ENCODE data around the gene PAPPA.

GRCh38 chr9:116123171-116123570 is 30.4 kb upstream of the PAPPA start:
- TF ChIP-seq CTCF (IDR thresholded peaks at IDR 0.05) (no peak), POLR2A (IDR thresholded peaks at IDR 0.05) (no peak)
